CD4-positive, alpha-beta T cell (primary cell): ENCODE measurements around the gene ISG20. TPM values are rescaled to one million over a fixed set of nuclear protein-coding genes. Genes with fewer than 3 reads are reported as not detected.

ENCODE experiments used
- ATAC-seq: fragments of 200-7000 bp; cut with Tn5 transposase; one replicate; pipeline ENCODE4 v1.10.0; 2022; ENCODE audit warnings: mild to moderate bottlenecking; ENCODE audit not compliant: poor library complexity
- CTCF ChIA-PET: fragments of 350-600 bp; sonication (Branson Sonifier 250); formaldehyde crosslinking; loops from one replicate; lab custom pipeline; 2021; ENCODE audit warnings: antibody characterized with exemption, inconsistent platforms; lab: Charles Lee
- POLR2A ChIA-PET: fragments of 350-600 bp; sonication (Branson Sonifier 250); formaldehyde crosslinking; loops from one replicate; lab custom pipeline; 2021; ENCODE audit warnings: antibody characterized with exemption, inconsistent platforms; lab: Charles Lee
- DNase-seq, 14 experiments: peaks; one replicate each; pipeline ENCODE4 v3.0.0-alpha.2; 2013 to 2020; ENCODE audit warnings: mixed read lengths in 2 of 14
- H3K27ac ChIP-seq, 2 donors: one replicate each; pipeline versions ENCODE4 v1.5.1 to v1.7.0; 2013; ENCODE audit warnings: low read length in 2 of 2, low read depth in 1 of 2, mild to moderate bottlenecking in 1 of 2
- H3K27me3 ChIP-seq, 2 experiments: 1 replicate in 1 of 2; 2 replicates in 1 of 2; pipeline versions ENCODE4 v1.6.1 to v1.7.0; 2013; ENCODE audit warnings: low read length in 2 of 2, control low read depth in 1 of 2, mild to moderate bottlenecking in 1 of 2, moderate library complexity in 1 of 2; ENCODE audit not compliant: insufficient read depth in 2 of 2, control insufficient read depth in 1 of 2
- H3K36me3 ChIP-seq: one replicate; pipeline ENCODE4 v1.6.1; 2013; ENCODE audit warnings: low read length, control low read depth; ENCODE audit not compliant: insufficient read depth
- H3K4me1 ChIP-seq: one replicate; pipeline ENCODE4 v1.6.1; 2013; ENCODE audit warnings: low read length, control low read depth; ENCODE audit not compliant: insufficient read depth
- H3K4me3 ChIP-seq: one replicate; pipeline ENCODE4 v1.5.1; 2013; ENCODE audit warnings: mild to moderate bottlenecking, low read length, moderate library complexity
- H3K9me3 ChIP-seq, 2 experiments: 1 replicate in 1 of 2; 2 replicates in 1 of 2; pipeline versions ENCODE4 v1.6.1 to v1.7.0; 2013; ENCODE audit warnings: low read length in 2 of 2, mild to moderate bottlenecking in 2 of 2, control low read depth in 1 of 2, moderate library complexity in 1 of 2; ENCODE audit not compliant: control insufficient read depth in 1 of 2, insufficient read depth in 1 of 2
- H3K27ac Mint-ChIP-seq: one replicate; pipeline ENCODE4 v1.8.0; 2020; ENCODE audit warnings: mixed read lengths
- H3K27me3 Mint-ChIP-seq: one replicate; pipeline ENCODE4 v1.8.0; 2021; ENCODE audit warnings: mixed read lengths
- H3K36me3 Mint-ChIP-seq: one replicate; pipeline ENCODE4 v1.8.0; 2021; ENCODE audit warnings: low read depth, mixed read lengths
- H3K4me1 Mint-ChIP-seq: one replicate; pipeline ENCODE4 v1.8.0; 2021; ENCODE audit warnings: low read depth, mixed read lengths
- H3K4me3 Mint-ChIP-seq: one replicate; pipeline ENCODE4 v1.8.0; 2020; ENCODE audit warnings: mild to moderate bottlenecking, mixed read lengths
- H3K9me3 Mint-ChIP-seq: one replicate; pipeline ENCODE4 v1.8.0; 2020; ENCODE audit warnings: mixed read lengths
- CTCF ChIP-seq: fragments of 200-600 bp; IDR thresholded peaks from one replicate; pipeline ENCODE4 v1.8.0; 2022; ENCODE audit warnings: antibody characterized with exemption, mild to moderate bottlenecking
- intact Hi-C, 2 experiments: fragments of 100-400 bp; cut with DNase I in 1 of 2; cut with micrococcal nuclease in 1 of 2; formaldehyde crosslinking; loops; one replicate each; pipeline versions ENCODE4 v1.15.1 to v1.9.0; 2023 to 2025; cut with DNase I, micrococcal nuclease
- total RNA-seq, 174 experiments: library from RNA in 2 of 174; stranded (reverse) in 2 of 174; gene quantifications; one replicate each; pipeline ENCODE4 v1.2.3 and lab custom pipeline; 2021 to 2026

The ISG20 gene
- total RNA-seq, 2 experiments from 2014 or later = 152 to 157 TPM

- peak overlapping the region; percentile 13 for H3K4me3 Mint-ChIP-seq
- H3K9me3 Mint-ChIP-seq = no peaks in the 10 kb centered on the region
- intact Hi-C loops = loop anchor here (10.0 kb wide), 4 partner anchors 386 to 706 kb away; partner anchors contain the start of genes POLG (in 2 of the 2) and FANCI (in 1 of the 2)
- Histone ChIP-seq H3K36me3 (peaks cover 45% of the 10 kb centered on the region), H3K27ac (peak overlapping the region; percentile 65 to 75), H3K27me3 (no peaks in the 10 kb centered on the region), H3K9me3 (no peaks in the 10 kb centered on the region), H3K4me3 (no peak overlapping the region), H3K4me1 (peaks cover 96% of the 10 kb centered on the region)
- ChIA-PET CTCF (no interaction called here), POLR2A (interaction anchor here (6.2 kb wide), 1 partner anchor 26 kb away, joined by 83 read pairs; no protein-coding TSS in a partner anchor)
- H3K4me1 Mint-ChIP-seq = peaks cover 93% of the 10 kb centered on the region
- H3K27ac Mint-ChIP-seq = peak overlapping the region; percentile 95
- H3K36me3 Mint-ChIP-seq = peaks cover 76% of the 10 kb centered on the region
- no peak for TF ChIP-seq CTCF
- ATAC-seq (no peak), DNase-seq (no peak)
- H3K27me3 Mint-ChIP-seq = no peaks in the 10 kb centered on the region
Measured at GRCh38 chr15:88629071-88629470, 9.7 kb upstream of the ISG20 start.

GRCh38 chr15:88630141-88630721, 8.6 kb upstream of the ISG20 start:
- POLR2A ChIA-PET = no interaction called here
- DNase-seq (peak in 2 of 14 experiments; percentile 43 to 72), ATAC-seq (no peak)
- CTCF ChIA-PET = no interaction called here
- Histone ChIP-seq H3K4me1 (peaks cover 96% of the 10 kb centered on the region), H3K27ac (peak overlapping the region; percentile 47 to 65), H3K4me3 (no peak overlapping the region), H3K36me3 (peaks cover 45% of the 10 kb centered on the region), H3K27me3 (no peaks in the 10 kb centered on the region), H3K9me3 (no peaks in the 10 kb centered on the region)
- Mint-ChIP-seq H3K9me3 (no peaks in the 10 kb centered on the region), H3K27ac (peak overlapping the region; percentile 95), H3K27me3 (no peaks in the 10 kb centered on the region), H3K36me3 (peaks cover 67% of the 10 kb centered on the region), H3K4me1 (peaks cover 93% of the 10 kb centered on the region), H3K4me3 (peak overlapping the region; percentile 63)
- intact Hi-C loops = no loop called here
- TF ChIP-seq CTCF = no peak

GRCh38 chr15:88630798-88631463, 7.9 kb upstream of the ISG20 start:
- H3K27ac ChIP-seq = peak overlapping the region; percentile 47 to 65
- Mint-ChIP-seq H3K36me3 (peaks cover 71% of the 10 kb centered on the region), H3K27ac (peak overlapping the region; percentile 95), H3K4me1 (peaks cover 92% of the 10 kb centered on the region), H3K27me3 (no peaks in the 10 kb centered on the region), H3K4me3 (no peak overlapping the region), H3K9me3 (no peaks in the 10 kb centered on the region)
- no peak overlapping the region for H3K4me3 ChIP-seq
- DNase-seq (no peak), ATAC-seq (no peak)
- intact Hi-C loops = no loop called here
- no peak for TF ChIP-seq CTCF
- peaks cover 94% of the 10 kb centered on the region for H3K4me1 ChIP-seq
- ChIA-PET CTCF (interaction anchor here (1.2 kb wide), 1 partner anchor 9 kb away, joined by 3 read pairs; the partner anchor contains the start of gene AEN), POLR2A (interaction anchor here (1.1 kb wide), 2 partner anchors 15 to 22 kb away, joined by 3 to 4 read pairs; no protein-coding TSS in a partner anchor)
- H3K27me3 ChIP-seq = no peaks in the 10 kb centered on the region
- no peaks in the 10 kb centered on the region for H3K9me3 ChIP-seq
- H3K36me3 ChIP-seq = peaks cover 45% of the 10 kb centered on the region
